Measurements from ENCODE around the gene SND1.

The SND1 gene

DNA sequence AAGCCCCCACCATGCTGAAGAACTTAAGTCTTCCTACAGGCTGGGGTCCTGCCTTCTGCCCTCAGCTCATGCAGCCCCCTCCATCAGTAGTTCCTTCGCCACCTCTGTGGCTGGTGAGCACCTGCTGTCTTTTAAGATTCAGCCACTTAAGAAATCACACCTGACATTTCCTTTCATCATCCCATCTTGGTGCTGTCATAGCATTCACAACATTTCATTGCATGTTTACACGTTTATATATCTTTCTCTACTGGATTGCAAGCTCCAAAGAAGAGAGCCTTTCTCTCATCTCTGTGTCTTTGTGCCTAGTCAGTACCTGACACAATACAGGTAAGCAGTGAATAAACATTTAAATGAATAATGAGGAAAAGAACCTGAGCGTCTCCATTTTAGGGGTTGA is 38.3 kb downstream of the SND1 start:
- no peak for DNase-seq

GRCh38 chr7:127690806-127691205 is 38.8 kb downstream of the SND1 start:
- DNase-seq: no peak

DNA sequence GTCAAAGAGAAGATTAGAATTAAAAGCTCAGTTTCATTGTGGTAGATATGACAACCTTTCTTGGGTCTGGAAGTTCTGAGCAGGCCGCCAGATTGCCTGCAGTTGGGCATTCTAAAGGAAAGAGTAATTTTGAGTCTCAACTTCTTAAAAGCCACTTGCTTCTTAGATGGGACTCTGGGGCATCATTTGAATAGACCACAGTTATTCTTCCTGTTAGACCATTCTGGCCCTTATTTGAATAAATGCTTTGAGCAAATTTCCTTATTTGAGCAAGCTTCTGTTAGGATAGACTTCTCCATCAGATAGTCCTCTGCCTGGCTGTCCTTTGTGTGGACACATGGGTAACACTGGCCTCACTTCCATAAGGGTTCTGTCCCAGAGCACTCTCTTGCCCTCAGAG is 40.2 kb downstream of the SND1 start:
- DNase-seq: no peak

GRCh38 chr7:127699853-127700252 is 47.9 kb downstream of the SND1 start:
- DNase-seq: no peak

DNA sequence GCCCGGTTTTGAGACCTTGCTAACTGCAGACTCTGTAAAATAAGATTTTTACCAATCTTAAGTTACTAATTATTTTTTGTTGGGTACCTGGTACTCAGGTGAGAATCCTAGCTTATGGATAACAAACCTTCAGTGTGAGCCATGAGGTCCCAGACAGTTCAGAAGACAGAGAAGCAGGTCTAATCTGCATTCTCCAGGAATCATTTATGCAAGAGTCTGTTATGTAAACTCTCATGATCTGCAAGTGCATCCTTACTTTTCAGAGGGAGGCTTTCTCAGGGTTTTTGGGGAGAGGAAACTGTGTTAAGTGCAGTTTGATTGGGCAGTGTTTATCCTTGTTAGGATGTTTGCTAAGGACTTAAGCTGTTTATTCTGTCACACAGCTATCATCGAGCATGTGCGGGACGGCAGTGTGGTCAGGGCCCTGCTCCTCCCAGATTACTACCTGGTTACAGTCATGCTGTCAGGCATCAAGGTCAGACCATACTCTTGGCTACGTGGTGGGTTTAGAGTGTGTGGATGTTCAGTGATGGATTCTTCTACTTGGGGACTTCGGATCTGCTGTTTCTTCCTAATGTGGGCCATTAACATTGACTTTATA is 50.2 kb downstream of the SND1 start:
- DNase-seq: no peak

- DNase-seq: no peak
Observed at GRCh38 chr7:127702938-127703337, 50.9 kb downstream of the SND1 start.

DNA sequence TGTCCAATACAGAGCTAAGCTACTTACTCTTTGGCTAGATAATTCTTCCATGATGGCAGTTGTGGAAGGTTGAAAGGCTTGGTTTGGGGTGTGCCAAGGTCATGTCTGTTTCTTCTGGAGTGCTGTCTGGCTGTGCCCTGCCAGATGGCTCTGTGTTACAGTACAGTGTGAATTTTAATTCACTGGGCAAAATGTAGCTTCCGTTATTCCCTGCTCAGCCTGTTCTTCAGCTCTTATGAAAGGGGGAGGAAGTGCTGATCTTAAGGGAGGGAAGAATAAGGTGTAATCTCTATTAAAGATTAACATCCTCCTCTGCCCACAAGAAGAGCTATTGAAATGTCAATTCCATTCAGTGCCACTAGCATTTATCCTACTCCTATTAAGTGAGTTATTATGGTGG is 52.2 kb downstream of the SND1 start:
- DNase-seq: no peak

DNA sequence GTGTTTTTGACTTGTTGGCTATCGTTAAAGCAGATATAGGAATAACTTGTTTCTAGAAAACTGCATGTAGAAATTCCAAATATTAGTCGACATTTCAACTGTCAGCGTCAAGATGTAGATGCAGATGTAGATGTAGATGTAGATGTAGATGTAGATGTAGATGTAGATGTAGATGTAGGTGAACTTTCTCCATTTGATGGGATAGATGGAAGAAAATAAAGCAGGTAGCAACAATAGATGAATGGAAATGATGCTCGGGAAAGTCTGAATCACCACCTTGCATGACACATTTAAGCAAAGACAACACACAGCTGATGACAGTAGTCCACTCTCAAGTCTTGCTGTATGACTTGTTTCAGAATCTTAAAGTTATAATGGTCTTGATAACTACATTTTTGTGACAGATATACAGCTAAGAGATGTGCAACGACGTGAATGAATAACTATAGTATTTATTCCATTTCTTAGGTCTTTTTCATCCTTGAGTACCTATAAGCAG is 53.5 kb downstream of the SND1 start:
- no peak for DNase-seq

- DNase-seq: no peak
Observed at GRCh38 chr7:127706766-127707165, 54.8 kb downstream of the SND1 start.

DNA sequence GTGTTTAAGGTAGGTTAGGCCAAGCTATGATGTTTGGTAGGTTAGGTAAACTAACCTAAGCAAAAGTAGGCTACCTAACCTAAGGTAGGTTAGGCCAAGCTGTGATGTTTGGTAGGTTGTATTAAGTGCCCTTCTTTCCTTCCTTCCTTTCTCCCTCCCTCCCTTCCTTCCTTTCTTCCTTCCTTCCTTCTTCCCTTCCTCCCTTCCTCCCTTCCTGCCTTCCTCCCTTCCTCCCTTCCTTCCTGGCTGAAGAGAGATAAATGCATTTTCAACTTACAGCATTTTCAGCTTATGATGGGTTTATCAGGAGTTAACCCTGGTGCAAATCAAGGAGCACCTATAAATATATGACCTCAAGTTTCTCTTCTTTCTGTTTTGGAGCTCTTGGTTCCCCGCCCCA is 56.2 kb downstream of the SND1 start:
- no peak for DNase-seq

DNA sequence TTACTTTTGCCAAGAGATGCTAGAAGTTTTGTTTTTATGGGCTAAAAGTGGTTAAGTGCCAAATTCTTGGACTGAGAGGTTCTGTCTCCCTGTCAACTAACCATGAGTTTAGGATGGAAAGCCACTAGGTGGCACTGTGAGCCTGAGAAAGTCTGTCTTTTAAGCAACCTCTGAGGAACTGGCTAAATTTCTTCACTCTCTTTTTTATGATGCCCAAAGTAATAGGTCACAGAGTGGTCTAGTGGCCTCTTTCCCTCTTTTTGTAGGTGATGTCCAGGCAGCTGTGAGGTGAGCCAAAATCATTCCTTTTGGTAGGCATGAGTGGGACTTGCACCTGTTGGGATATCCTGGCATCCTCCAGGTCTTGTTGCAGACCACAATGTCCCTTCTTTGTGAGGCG is 56.8 kb downstream of the SND1 start:
- DNase-seq: peak; percentile 57

GRCh38 chr7:127710635-127711034 is 58.6 kb downstream of the SND1 start:
- no peak for DNase-seq

DNA sequence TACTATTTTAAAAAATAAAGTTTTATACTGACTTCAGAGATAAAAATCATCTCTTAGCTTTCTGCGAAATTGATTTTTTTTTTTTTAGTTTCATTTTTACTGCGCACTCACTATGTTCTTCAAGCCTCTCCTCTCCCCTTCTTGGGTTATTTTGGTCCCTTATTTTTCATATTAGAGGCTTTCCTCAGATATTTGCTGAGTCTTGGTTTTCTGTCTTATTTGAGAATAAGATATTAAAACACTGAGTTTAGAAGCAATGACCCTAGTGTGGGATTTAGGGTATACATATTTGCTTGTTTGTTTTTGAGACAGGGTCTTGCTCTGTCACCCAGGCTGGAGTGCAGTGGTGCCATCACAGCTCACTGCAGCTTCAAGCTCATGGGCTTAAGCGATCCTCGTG is 59.9 kb downstream of the SND1 start:
- DNase-seq: no peak

DNA sequence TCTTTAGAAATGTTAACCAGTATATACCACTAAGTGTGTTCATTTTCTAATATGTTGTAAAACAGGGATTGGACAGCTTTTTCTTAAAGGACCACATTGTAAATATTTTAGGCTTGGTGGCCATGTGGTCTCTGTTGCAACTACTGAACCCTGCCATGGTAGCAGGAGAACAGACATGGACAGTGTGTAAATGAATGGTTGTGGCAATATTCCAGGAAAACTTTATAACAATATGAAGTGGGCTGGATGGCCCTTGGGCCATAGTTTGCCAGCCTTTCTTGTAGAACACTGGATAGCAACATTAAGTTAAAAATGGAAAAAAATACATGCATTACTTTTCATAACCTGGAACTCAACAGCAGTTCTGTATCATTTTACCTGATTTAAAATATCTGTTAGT is 61.0 kb downstream of the SND1 start:
- DNase-seq: no peak

DNA sequence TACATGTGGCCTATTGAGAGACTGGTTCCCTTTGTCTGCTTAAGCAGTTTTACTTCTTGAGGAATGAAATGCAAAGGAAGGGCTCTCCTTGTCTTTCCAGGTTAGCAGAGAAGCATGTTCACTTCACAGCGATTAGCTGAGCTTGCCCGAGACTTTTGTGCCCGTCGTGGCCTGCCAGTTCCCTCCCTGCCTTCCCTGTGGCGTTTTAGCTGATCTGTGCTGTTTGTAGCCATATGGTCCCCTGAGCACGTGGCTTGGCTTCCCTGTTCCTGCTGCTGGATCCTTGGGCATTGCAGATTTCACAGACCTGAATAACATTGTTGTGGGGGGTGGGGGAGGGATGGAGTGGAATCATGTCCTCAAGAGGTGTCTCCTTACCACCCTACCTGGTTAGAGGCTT is 61.8 kb downstream of the SND1 start:
- peak; percentile 84 for DNase-seq

DNA sequence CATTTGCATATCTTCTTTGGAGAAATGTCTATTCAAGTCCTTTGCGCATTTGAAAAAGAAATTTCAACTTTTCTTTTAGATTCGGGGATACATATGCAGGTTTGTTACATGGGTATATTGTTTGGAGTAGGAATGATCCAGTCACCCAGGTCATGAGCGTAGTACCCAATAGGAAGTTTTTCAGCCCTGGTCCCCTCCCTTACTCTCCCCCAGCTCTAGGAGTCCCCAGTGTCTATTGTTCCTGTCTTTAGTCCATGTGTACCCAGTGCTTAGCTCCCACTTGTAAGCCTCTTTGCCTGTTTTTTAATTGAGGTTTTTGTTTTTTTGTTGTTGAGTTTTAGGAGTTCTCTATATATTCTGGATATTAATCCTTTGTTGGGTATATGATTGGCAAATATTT is 63.3 kb downstream of the SND1 start:
- DNase-seq: no peak

DNA sequence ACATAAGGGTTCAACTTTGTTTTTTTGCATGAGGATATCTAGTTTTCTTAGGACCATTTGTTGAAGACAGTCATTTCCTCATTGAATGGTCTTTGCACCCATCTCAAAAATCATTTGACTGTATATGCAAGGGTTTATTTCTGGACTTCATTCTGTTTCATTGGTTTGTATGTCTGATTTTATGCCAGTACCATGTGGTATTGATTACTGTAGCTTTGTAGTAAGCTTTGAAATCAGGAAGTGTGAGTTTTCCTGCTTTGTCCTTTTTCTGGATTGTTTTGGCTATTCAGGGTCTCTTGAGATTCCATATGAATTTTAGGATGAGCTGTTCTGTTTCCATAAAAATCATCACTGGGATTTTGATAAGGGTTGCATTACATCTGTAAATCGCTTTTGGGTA is 63.9 kb downstream of the SND1 start:
- no peak for DNase-seq

DNA sequence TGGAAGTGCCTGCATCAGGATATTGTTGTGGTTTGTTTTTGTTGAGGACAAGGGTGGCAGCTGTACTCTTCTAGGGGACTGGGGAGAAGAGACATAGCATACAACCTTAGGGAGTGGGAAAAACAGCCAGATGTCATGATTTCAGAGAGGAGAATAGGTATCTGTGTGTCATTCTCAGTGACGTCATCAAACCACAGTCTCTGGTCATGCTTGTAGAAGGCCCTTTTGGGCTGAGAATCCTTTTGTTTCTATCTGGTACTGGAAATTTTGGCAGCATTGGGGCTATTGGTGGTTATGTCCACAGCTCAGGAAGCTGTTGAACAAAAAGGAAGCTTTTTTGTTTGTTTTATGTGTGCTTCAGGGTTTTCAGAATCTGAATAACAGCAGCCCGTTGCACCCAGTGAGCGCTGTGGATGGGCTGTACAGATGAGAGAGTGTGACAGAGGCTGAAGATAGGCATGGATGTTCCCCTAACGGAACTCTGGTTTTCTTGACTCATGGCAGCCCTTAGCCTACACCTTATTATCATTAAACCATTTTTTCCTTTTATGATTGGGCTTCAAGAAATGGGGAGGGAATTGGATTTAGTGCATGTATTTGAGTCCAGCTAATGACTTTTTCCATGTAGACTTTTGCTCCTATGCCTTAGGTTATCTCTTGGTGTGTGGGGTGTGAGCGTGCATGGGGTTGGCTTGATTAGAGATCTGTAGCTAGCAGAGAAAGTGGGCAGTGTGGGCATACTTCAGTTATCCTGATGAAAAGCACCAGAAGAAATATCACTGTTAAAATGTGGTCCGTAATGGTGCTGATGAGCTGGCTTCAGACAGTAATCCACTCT is 65.7 kb downstream of the SND1 start:
- no peak for DNase-seq

- no peak for DNase-seq
Observed at GRCh38 chr7:127718340-127718679, 66.3 kb downstream of the SND1 start.

DNA sequence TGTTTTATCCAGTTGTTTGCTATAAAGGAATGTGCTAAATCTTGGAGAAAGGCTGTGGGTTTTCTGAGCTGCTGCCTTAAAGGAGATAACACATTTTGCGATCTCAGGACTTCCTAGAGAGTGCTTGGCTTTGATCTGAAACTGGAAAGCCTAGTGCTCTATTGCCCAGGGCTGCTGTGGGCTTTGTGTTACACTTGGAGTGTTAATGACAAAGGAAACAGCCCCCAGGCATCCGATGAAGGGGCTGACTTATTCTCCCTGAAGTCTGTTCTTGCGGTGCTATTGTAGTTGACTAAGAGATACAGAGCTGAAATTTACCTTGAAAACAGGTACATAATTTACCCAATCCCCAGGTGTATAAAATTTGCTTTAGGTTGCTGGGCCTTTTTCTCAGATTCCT is 74.5 kb downstream of the SND1 start:
- no peak for DNase-seq

GRCh38 chr7:127730658-127731276 is 78.8 kb downstream of the SND1 start:
- no peak for DNase-seq

- DNase-seq: no peak
Observed at GRCh38 chr7:127731431-127732080, 79.6 kb downstream of the SND1 start.

DNA sequence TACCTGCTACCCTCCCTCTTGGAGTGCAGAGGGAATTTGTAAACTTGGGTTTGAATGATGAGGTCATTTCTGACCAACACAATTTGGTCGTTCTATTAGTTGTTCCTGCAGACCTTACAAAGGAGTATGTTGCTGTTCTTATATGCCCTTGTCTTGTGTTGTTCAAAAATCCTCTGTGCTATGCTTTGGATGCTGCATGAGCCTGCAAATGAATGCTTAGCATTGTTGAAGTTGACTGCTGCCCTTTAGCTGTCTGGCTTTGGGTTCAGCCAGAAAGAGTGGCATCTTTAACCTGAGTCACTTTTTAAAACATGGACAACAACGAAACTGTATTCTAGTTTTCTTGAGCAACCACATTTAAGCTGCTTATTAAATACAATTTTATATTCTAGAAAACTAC is 80.3 kb downstream of the SND1 start:
- DNase-seq: no peak

DNA sequence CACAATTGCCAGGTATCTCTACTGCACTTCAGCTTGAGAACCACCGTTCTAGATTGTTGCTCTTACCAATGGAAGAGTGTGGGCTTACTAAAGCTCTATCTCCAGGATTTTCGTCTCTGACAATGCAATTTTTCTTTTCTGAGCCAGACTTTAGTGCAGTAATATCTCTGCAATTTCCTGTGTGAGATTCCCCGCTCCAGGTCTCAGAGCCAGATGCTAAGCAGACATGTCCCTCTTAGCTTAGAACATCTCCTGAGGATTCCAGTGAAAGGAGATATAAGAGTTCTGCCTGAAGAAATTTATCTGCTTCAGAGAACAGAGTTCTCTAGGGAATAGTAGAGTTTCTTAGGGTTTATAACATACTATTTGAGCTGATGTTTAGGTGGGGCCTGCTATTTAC is 82.0 kb downstream of the SND1 start:
- peak; percentile 12 for DNase-seq
